NCI-H146 treated with DMSO at 0.1 percent for 48 hours (cell line): ENCODE data around the gene FXYD5.
"Not testable (repeated sequence)": the region's sequence is repeated elsewhere in the genome, so short reads cannot be mapped to it uniquely, and the experiment has no call there.

Experiments
- DNase-seq: peaks from one replicate; lab custom pipeline; 2025; ENCODE audit not compliant: unreplicated experiment; lab: John Stamatoyannopoulos, UW

Gene FXYD5

DNA sequence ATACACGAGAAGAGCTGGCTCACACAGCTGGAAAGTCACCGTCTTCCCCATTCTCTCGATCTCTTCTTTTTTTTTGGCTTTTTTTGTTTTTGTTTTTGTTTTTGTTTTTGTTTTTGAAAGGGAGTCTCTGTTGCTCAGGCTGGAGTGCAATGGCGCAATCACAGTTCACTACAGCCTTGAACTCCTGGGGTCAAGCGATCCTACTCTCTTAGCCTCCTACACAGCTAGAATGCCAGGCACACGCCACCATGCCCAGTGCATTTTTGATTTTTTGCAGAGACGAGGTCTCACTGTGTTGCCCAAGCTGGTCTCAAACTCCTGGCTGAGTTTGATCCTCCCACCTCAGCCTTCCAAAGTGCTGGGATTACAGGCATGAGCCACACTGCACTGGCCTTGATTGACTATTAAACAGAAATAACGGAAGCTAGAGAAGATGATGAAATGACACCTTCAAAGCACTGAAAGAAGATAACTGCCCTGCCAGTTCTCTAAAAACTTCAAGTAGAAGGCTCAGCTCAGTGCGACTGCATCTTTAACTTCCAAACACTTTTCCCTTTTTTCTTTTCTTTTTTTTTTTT, 34.9 kb upstream of the FXYD5 start:
- no peak for DNase-seq

DNA sequence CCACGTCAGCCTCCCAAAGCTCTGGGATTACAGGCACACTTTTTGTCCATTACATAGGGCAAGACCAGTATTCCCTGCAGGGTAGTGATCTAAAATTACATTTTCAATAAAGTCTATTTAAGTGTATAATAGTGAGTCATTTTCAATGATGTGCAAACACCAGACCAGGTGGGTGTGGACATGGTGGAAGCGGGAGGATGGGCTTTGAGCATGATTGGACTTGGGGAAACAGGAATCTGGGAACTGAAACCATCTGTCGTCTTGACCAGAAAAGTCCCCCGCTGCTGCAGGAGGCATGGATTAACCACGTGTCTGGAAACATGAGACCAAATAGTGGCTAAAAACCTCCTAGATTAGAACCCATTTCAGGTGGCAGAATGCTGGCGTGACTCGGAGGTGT, 34.0 kb upstream of the FXYD5 start:
- peak; percentile 73 for DNase-seq

DNA sequence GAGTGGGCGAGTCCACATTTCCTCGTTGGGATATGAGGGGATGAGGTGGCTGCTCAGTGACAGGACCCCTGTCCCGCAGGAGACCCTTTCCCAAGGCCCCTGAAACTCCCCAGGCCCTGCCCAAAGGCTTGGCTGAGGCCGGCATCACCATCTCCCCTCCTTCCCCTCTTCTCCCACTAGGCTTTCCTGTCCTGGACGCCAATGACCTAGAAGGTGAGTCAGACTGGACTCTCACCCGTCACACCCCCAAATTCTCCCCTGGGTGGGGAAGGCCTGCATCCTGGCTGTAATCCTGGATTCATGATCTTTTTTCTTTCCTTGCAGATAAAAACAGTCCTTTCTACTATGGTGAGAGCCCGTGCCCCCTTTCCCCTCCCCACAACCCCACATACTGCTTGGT, 33.6 kb upstream of the FXYD5 start:
- DNase-seq, result no peak

DNA sequence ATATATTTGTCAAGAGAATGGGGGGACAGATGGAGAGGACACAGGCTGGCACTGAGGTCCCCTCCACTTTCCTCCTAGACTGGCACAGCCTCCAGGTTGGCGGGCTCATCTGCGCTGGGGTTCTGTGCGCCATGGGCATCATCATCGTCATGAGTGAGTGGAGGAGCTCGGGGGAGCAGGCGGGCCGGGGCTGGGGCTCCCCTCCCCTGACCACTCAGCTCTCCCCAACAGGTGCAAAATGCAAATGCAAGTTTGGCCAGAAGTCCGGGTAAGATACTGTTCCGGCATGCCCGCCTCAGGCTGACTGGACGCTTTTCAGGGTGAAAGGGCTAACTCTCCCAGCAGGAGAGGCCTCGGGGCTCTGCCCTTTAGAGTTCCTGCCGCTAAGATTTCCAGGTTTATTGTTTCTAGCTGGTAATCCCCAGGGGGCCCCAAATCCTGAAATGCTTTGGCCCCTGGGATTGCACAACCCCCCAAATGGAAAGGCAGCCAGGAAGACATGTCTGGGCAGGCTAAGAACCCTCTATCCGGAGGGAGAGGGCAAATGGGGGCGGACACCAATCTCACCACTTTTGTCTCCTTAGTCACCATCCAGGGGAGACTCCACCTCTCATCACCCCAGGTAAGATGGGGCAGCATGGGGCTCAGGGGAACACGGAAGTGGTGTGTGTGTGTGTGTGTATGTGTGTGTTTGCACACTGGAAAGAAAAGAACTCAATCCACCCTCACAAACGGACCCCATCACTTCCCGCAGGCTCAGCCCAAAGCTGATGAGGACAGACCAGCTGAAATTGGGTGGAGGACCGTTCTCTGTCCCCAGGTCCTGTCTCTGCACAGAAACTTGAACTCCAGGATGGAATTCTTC, 31.6 kb upstream of the FXYD5 start:
- no peak for DNase-seq

DNA sequence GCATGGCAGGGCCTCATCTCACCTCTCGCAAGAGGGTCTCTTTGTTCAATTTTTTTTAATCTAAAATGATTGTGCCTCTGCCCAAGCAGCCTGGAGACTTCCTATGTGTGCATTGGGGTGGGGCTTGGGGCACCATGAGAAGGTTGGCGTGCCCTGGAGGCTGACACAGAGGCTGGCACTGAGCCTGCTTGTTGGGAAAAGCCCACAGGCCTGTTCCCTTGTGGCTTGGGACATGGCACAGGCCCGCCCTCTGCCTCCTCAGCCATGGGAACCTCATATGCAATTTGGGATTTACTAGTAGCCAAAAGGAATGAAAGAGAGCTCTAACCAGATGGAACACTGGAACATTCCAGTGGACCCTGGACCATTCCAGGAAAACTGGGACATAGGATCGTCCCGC, 31.0 kb upstream of the FXYD5 start:
- no peak for DNase-seq

DNA sequence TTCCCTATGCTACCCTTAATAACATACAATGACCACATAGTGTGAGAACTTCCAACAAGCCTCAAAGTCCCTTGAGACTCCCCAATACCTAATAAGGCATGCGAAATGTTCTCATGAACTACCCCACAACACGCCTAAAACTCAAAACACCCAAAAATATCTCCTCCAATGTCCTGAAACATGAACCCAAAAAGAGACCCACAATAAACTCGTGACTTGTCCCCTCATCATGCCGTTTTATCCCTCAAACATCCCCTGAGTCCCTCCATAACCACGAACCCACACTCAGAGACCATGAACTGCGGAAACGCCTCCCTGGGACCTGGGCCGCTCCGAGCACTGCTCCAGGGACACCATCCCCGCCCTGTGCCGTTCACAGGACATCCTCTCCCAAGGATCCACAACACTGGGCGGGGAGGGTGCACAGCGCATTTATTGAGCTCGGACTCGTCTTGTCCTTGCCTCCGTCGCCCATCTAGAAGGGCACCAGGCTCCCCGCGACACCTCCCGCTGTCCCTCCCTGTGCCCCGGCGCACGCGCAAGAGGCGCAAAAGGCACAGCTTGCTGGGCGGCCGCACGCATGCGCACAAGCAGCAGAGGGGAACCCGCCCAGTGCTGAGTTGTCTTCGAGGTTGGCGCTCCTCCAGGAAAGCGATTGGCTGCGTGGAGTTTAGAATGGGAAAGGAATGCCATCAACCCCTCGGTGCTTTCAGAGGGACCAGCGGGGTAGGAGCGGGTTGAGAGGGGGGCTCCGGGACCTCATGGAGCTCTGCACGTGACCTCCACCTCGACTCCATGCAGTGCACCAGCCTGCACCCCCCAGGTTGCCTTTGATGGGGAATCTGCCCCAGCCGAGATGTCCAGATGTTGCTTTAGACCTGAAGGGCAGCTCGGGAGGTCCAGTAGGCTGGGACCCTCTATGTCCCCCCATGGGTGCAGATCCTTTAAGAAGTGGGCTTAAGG, 30.2 kb upstream of the FXYD5 start:
- DNase-seq, result no peak

DNA sequence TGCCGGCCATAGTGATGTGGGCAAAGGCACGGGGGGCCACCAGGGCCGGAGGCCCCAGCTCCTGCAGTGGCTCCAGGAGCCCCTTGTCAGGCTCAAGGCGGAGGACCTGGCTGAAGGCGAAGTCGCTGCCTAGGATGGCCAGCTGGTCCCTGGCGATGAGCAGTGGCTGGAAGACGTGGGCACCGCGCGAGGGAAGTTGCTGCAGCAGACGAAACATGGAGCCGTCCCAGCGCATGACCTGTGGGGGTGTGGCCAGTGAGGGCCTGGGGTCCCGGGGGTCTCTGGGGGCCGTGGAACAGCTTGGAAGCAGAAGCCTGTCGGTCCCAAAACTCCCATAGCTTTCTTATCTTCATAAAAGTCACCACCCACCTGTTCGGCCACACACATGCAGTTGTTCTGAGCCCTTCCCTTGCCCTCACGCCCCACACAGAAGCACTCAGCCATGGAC, 29.2 kb upstream of the FXYD5 start:
- no peak for DNase-seq

DNA sequence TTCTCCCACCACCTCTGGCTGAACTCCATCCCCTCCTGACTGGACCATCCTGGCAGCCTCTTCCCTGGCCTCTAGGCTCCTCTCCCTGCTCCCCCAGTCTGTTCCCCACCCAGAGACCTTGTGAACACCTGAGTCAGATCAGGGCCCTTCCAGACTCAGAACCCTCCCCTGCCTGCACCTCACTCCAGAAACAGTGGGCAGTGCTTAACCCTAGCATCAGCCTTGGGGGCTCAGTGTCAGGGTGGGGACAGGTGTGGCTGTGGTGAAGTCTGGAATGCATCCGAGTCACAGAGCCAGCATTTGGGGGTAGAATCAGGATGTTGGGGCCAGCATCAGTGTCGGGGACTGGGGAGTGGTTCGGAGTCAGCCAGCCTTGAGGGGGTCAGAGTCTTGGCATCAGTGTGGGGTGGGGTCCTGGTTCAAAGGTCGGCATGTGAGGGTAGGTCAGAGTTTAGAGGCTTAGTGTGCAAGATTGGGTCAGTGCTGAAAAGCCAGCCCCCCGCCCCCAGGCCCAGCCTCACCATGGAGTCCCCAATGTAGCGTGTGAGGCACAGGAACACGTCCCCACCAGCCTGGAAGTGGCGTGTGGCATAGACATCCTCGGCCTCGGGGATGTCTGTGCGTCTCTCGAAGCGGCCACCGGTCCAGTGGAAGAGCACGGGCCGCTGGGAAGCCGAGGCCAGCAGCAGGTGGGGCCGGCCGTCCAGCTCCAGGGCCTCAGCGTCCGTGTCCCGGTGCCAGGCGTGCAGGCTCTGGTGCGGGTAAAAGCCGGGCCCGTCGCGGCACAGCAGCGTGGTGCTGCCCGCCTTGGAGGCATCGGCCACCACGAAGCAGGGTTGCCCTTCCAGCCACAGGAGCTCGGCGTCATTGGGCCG, 28.5 kb upstream of the FXYD5 start:
- DNase-seq, result no peak

DNA sequence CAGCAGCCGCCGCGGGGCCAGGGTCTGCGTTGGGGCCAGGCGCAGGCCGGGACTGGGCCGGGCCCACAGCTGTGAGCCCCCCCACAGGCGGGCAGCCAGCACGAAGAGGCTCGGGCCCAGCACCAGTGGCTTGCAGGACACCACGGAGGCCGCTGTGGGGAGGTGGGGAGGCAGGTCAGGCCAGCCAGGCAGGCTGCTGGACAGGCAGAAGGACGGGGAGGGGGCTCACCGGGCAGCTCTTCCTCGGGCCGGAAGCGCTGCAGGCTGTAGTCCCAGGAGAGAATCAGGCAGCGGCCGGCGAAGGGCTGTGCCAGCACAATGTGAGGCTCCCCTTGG, 27.9 kb upstream of the FXYD5 start:
- DNase-seq, result no peak

DNA sequence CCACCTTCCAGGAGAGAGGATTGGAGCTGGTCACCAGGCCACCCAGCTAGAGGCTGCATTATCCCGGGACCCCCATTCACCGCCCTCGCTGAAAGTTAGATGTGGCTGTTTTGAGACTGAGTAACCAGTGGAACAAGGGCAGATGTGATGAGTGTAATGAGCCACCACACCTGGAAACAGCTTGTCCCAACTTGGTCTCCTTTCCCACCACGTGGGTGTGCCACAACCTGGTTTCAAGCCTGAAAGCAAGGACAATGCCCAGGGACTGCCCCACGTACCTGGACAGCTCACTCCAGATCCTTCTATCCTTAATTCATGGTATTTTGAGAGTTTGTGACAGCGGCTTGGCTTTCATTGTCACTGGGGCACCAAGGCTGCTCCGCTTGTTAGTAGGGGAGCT, 26.7 kb upstream of the FXYD5 start:
- DNase-seq, result no peak

DNA sequence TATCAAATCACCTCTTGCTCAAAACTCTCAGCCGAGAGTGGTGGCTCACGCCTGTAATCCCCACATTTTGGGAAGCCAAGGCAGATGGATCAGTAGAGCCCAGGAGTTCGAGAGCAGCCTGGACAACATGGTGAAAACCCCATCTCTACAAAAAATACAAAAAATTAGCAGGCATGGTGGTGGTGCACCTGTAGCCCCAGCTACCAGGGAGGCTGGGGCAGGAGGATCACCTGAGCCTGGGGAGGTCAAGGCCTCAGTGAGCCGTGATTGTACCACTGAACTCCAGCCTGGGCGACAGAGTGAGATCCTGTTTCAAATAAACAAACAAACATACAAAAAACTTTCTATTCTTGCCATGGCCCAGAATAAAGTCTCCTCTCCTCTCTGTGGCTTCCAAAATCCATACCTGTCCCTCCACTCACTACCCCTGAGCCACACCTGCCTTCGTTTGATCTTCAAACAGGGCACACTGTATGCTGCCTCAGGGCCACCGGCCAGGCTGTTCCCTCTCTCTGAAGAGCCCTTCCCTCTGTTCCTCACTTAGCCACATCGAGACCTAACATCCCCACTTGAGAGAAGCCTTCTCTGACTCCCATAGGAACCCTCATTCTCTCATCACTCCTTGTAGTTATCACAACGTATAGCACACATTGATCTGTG, 26.0 kb upstream of the FXYD5 start:
- no peak for DNase-seq

DNA sequence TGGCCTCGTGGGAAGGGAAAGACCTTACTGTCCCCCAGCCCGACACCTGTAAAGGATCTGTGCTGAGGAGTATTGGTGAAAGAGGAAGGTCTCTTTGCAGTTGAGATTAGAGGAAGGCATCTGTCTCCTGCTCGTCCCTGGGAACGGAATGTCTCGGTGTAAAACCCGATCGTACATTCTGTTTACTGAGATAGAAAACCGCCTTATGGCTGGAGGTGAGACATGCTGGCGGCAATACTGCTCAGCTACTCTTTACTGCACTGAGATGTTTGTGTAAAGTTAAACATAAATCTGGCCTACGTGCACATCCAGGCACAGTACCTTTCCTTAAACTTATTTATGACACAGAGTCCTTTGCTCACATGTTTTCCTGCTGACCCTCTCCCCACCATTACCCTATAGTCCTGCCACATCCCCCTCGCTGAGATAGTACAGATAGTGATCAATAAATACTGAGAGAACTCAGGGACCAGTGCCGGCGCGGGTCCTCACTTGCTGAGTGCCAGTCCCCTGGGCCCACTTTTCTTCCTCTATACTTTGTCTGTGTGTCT, 24.7 kb upstream of the FXYD5 start:
- not testable (repeated sequence) for DNase-seq

DNA sequence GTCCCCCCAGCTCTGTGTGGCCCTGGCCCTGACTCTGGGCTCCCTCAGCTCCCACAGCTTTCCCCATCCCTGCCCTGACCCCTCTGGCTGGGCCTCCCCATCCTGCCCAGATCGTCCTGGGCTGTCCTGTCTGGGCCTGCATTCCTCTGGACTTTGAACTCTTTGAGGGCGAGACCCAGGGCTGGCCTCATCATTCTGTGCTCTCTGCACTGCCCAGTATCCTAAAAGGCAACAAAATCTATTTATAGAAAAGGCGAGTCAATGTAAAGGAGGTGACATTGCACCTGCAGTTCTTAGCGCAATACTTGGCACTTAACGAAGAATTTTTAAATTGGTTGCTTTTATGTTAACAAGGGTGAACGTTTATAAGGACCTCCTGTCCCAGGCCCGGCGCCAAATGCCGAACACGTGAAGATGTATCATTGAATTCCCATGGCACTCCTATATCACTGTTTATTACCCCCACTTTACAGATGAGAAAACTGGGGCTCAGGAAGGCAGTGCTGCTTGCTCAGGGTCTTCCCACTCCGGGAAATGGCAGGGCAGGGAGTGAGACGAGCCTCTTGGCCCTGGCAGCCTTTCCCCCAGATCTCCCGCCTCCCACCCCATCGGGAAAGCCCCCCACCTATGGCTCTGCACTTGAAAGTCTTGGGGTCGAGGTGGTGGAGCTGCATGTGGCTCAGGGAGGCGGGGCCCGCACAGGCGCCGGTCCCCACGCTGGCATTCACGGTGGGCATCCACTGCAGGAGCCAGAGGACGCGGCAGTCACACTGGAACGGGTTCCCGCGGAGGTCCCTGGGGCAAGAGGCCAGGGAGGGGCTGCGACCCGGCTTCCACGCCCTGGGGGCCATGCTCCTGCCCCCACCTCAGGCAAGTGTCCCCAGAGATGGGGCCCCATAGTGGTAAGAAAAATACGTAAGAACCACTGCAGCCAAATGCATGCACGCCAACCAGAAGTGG, 23.5 kb upstream of the FXYD5 start:
- no peak for DNase-seq

DNA sequence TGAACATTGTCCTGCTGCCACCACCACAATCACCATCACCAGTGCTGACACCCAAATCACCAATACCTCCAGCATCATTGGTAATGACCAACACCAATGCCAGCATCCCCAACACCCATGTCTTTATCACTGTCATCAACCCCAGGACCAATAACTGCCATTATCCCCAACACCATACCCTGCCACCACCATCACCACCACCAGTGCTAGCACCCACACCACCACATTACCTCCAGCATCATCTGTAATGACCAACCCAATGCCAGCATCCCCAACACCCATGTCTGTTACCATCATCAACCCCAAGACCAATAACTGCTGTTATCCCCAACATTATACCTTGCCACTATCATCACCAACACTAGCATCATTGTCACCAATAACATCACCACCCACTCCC, 22.3 kb upstream of the FXYD5 start:
- DNase-seq, result no peak

DNA sequence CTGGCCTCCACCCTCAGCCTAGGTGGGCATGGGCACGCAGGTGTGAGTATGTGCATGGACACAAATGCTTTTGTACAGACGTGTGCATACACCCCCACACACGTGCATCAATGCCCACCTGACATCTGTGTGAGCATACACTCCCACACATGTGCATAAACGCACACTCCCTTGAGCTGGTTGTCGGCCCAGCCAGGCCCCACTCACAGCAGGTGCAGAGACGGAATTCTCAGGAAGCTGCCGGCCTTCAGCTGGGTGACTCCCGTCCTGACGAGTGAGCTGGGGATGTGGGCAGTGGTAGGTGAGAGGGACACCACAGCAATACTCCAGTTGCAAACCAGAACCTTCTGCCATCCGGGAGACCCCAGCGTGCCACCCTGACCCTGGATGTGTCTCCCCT, 20.7 kb upstream of the FXYD5 start:
- no peak for DNase-seq

DNA sequence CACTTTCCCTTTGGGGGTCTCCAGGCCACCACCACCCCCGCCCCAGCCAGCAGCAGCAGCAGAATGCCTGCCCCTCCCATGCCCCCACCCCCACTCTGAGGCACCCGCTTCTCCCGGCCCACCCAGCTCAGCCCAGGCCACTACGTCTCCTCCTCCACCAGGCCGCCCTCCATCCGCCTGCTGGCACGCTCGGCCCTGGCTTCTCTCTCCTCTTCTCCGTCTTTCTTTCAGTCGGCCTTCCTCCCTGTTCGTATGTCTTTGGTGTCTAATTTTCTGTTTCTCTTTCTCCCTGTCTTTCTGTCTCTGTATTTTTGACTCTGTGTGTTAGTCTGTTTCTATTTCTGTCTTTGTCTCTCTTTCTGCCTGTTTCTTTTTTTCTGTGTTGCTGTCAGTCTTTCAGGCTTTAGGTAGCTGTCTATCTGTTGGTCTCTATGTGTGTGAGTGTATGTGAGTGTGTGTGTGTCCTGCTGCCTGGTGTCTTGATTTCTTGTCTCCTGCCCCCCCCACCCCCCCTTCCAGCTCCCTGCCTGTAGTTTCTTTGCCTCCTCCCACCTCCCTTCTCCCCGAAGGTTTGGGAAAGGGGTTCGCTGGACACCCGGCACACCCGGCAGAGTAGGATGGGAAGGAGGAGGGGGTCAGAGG, 19.8 kb upstream of the FXYD5 start, which contains the start of gene LGI4:
TSS of gene LGI4 (minus strand) at position 459 of the 642 bp plus-strand sequence. CDS start at position 80, 379 bp downstream.
- DNase-seq, result no peak

DNA sequence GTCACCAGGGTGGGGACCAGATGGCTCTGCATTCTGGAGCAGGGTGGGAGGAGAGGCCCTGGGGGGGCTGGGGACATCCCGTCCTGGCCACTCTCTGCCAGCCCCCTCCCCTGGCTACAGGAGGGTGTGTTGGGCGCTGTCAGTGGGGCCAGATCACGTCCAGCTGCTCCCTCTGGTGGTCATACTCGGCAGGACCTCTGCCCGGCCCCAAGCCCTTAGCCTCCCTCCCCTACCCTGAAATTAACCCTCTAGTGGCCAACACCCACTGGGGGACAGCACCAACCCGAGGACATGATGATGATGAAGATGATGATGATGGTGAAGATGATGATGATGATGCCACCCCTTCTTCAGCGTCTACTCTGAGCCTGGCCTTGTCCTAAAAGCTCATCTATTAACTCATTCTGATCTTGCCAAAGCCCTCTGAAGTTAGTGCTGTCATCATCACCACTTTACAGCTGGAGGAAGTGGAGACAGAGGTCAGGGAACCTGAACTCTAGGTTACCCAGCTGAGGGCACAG, 19.1 kb upstream of the FXYD5 start:
- DNase-seq, result peak; percentile 35

DNA sequence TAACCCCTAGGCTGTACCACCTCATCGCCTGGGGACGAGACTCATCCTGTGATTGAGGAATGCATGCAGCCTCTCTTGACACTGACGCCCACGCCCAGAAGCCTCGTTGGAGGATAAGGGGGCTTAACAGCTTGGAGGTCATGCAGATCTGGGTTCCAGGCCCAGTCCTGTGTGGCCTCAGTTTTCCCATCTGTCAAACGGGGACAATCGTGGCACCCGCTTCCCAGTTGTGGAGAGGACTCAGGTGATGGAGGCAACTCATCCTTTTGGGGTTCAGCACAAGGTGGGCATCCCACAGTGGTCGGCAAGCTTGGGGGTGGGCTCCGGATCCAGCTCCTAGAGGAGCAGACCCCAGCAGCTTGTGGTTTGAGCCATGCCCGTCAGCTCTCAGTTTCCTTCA, 18.3 kb upstream of the FXYD5 start:
- DNase-seq, result no peak
